Chondrocyte (in vitro differentiated cells): ENCODE data around the gene TTK. TPM values are rescaled to one million over a fixed set of nuclear protein-coding genes. Genes with fewer than 3 reads are reported as not detected.

Experiments used
- DNase-seq: peaks from one replicate; pipeline ENCODE4 v3.0.0; 2021; ENCODE audit warnings: mixed read lengths, low spot score
- H3K27ac Mint-ChIP-seq: one replicate; pipeline ENCODE4 v1.8.0; 2021; ENCODE audit warnings: mild to moderate bottlenecking, moderate library complexity, mixed read lengths; ENCODE audit not compliant: unreplicated experiment
- H3K27me3 Mint-ChIP-seq: 2 replicates; pipeline ENCODE4 v1.8.0; 2021; ENCODE audit warnings: low read depth, mixed read lengths
- H3K36me3 Mint-ChIP-seq: 2 replicates; pipeline ENCODE4 v1.8.0; 2021; ENCODE audit warnings: low read depth, mixed read lengths
- H3K4me1 Mint-ChIP-seq: 2 replicates; pipeline ENCODE4 v1.8.0; 2021; ENCODE audit warnings: low read depth, mild to moderate bottlenecking, mixed read lengths
- H3K4me3 Mint-ChIP-seq: one replicate; pipeline ENCODE4 v1.8.0; 2021; ENCODE audit warnings: mild to moderate bottlenecking, moderate library complexity, mixed read lengths; ENCODE audit not compliant: unreplicated experiment
- H3K9me3 Mint-ChIP-seq: 2 replicates; pipeline ENCODE4 v1.8.0; 2021; ENCODE audit warnings: low read depth, mixed read lengths
- total RNA-seq: library from RNA; stranded (reverse); gene quantifications from 3 replicates; pipeline ENCODE4 v1.2.1, GENCODE V29; 2021
- TF ChIP-seq, protein P1 (sequence below): fragments of 200-600 bp; sonication (generic); IDR thresholded peaks from 2 replicates; pipeline ENCODE4 v1.5.0; 2021; ENCODE audit warnings: antibody characterized with exemption, mild to moderate bottlenecking, moderate library complexity

The TTK gene
- total RNA-seq, 1 donor from 2014 or later, result 3.8 TPM

DNA sequence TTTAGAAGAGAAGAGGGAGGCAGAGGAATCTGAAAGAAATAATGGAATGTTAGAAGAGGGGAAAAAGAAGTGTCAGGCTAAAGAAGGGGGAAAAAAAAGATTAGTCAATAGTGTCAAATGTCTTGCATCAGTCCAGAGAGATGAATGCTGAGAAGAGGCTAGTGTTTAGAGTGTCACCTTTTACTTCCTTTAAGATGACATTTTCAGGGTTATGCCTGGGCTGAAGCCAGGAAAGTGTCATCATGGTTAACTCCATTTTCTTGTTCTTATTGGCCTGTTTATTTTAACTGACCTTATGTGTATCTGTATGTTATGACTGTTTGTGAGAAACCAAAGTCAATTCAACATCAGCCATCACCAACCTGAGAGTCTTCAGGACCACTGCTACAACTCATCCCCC, 87.1 kb downstream of the TTK start:
- H3K4me3 Mint-ChIP-seq, result no peak overlapping the region
- H3K27me3 Mint-ChIP-seq, result peaks cover 29% of the 10 kb centered on the region
- TF ChIP-seq, protein P1, sequence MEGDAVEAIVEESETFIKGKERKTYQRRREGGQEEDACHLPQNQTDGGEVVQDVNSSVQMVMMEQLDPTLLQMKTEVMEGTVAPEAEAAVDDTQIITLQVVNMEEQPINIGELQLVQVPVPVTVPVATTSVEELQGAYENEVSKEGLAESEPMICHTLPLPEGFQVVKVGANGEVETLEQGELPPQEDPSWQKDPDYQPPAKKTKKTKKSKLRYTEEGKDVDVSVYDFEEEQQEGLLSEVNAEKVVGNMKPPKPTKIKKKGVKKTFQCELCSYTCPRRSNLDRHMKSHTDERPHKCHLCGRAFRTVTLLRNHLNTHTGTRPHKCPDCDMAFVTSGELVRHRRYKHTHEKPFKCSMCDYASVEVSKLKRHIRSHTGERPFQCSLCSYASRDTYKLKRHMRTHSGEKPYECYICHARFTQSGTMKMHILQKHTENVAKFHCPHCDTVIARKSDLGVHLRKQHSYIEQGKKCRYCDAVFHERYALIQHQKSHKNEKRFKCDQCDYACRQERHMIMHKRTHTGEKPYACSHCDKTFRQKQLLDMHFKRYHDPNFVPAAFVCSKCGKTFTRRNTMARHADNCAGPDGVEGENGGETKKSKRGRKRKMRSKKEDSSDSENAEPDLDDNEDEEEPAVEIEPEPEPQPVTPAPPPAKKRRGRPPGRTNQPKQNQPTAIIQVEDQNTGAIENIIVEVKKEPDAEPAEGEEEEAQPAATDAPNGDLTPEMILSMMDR, result no peak
- H3K27ac Mint-ChIP-seq, result no peak overlapping the region
- H3K4me1 Mint-ChIP-seq, result no peaks in the 10 kb centered on the region
- H3K36me3 Mint-ChIP-seq, result no peaks in the 10 kb centered on the region
- no peaks in the 10 kb centered on the region for H3K9me3 Mint-ChIP-seq
- DNase-seq, result no peak

Other genes with a start within 250 kb of the TTK start
- gene ELOVL4, start 57.1 kb upstream of the TTK start, total RNA-seq, result 4.4 to 6.1 TPM (median 5.7 TPM) in 3 replicates
- 12.9 to 28.1 TPM (median 15.1 TPM) in 3 replicates for gene BCKDHB, start 102.0 kb downstream of the TTK start, total RNA-seq